Right cardiac atrium (tissue), 5 donors: Measurements from ENCODE around the gene TMBIM6. TPM values are rescaled to one million over a fixed set of nuclear protein-coding genes. Genes with fewer than 3 reads are reported as not detected.

Source experiments
- ATAC-seq, 2 donors: fragments of 200-7000 bp; cut with Tn5 transposase; one replicate each; pipeline versions ENCODE4 v1.8.0 to v1.9.1; 2020; ENCODE audit warnings: moderate library complexity in 2 of 2, mild to moderate bottlenecking in 1 of 2
- DNase-seq, 3 donors: peaks; one replicate each; pipeline ENCODE4 v3.0.0-alpha.2; 2020
- H3K27ac ChIP-seq: one replicate; pipeline ENCODE4 v1.5.1; 2013; ENCODE audit warnings: mild to moderate bottlenecking, low read length, control low read depth, moderate library complexity
- H3K27me3 ChIP-seq: one replicate; pipeline ENCODE4 v1.6.1; 2013; ENCODE audit not compliant: control insufficient read depth, insufficient read depth
- H3K4me1 ChIP-seq: one replicate; pipeline ENCODE4 v1.6.1; 2013; ENCODE audit warnings: low read length; ENCODE audit not compliant: control insufficient read depth, insufficient read depth
- H3K4me3 ChIP-seq: one replicate; pipeline ENCODE4 v1.5.1; 2013; ENCODE audit warnings: low read length, control low read depth
- H3K9me3 ChIP-seq: one replicate; pipeline ENCODE4 v1.6.1; 2013; ENCODE audit warnings: low read length; ENCODE audit not compliant: control insufficient read depth
- WGBS: extraction: QIAGEN DNeasy Blood & Tissue Kit; methylation state at CpG from one replicate; pipeline ENCODE4 v1.1.7; 2013; 5-methylcytosine and 5-hydroxymethylcytosine counted together
- intact Hi-C, 4 donors: fragments of 100-400 bp; cut with DNase I; formaldehyde crosslinking; loops; one replicate each; pipeline versions ENCODE4 v1.11.0 to v1.14.0; 2022 to 2023
- polyA plus RNA-seq: library from polyadenylated mRNA; stranded (reverse); fragments of 200-250 nt; gene quantifications from one replicate; pipeline ENCODE4 v1.2.3, GENCODE V29; 2013
- total RNA-seq, 4 donors: library from RNA; stranded (reverse); fragmentation: NEBNext Ultra II Directional; extraction: Animal tissue kit (Norgen Biotek cat#: 25700); gene quantifications; one replicate each; pipeline ENCODE4 v1.2.1, GENCODE V29; 2021
- donor health status: healthy with polysubstance abuse.
- donor health status: DM: no; HTN: yes; CAD: no.
- donor health status: DM: no; HTN: no; CAD: no.
- donor health status: DM: no; HTN: yes; CAD: no; lungs with severe emphysema.
- donor health status: DM: yes; HTN: yes; CAD: no.

The TMBIM6 gene
- total and polyA plus RNA-seq, 5 donors: 159 to 254 (median 243) TPM

DNA sequence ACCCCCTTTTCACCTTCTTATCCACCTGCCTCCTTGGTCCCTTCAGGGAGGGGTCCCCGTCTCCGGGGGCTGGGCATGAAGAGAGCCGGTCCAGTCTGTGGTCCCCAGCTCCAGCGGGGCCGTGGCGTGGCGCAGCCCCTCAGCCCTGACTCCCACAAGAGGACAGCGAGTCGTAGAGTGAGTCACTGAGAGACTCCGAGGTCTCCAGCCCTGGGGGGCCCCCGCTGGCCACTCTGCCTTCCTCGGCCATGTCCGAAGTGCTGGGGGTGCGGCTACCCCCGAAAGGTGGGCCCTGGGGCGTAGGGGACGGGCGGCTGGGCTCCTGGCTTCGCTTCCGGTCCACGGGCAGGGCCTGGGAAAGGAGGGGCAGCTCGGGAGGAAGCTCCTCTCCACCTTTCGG, 50.3 kb downstream of the TMBIM6 start:
- Histone ChIP-seq H3K4me3 (no peak overlapping the region), H3K9me3 (no peaks in the 10 kb centered on the region), H3K4me1 (no peaks in the 10 kb centered on the region), H3K27ac (no peak overlapping the region), H3K27me3 (no peaks in the 10 kb centered on the region)
- WGBS: 90% methylated on average over 23 of the region's 23 CpGs
- intact Hi-C loops: no loop called here
- DNase-seq (no peak), ATAC-seq (peak in 1 of 2 donors; percentile 15)

DNA sequence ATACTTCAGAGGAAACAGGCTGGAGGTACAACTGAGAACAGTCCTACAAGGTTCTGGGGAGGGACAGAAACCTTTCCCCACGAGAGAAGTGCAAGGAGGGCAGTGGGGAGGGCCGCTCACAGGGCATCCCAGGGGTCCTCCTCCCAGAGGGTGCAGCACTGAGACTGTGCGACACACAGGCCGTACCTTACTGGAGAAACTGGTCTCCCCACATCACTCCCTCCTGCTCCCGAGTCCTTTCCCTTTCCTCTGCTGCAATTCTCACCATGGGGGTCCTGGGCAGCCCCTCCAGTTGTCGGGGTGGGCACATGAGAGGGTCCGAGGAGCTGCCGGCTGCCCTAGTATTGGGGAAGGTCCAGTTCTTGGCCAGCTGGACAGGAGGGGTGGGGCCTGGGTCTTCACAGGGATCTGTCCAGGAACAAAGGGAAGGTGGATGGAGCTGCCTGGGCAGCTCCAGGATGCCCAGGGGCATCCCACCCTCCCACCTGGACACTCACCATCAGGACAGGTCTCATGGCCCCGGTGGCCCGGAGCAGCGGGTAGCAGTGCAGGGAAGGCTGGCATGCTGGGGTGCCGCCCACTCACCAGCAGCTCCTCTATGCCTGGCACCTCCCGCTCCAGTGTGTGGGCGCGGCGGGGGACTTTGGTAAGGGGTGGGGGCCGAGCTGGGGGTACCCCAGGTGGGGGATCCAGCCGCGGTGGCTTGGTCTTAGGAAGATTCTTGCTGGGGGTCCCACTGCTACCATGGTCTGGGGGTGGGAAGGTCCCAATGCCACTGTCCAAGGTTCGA, 51.0 kb downstream of the TMBIM6 start:
- intact Hi-C loops: no loop called here
- no peak overlapping the region for H3K27ac ChIP-seq
- 90% methylated on average over 20 of the region's 20 CpGs for WGBS
- H3K4me3 ChIP-seq: no peak overlapping the region
- peak in 1 of 3 donors; percentile 57 for DNase-seq
- H3K27me3 ChIP-seq: no peaks in the 10 kb centered on the region
- no peaks in the 10 kb centered on the region for H3K4me1 ChIP-seq
- no peak for ATAC-seq
- no peaks in the 10 kb centered on the region for H3K9me3 ChIP-seq

GRCh38 chr12:49792976-49793580, 51.7 kb downstream of the TMBIM6 start:
- no peaks in the 10 kb centered on the region for H3K9me3 ChIP-seq
- DNase-seq (no peak), ATAC-seq (peak in 1 of 2 donors; percentile 8)
- H3K4me3 ChIP-seq: no peak overlapping the region
- no peaks in the 10 kb centered on the region for H3K27me3 ChIP-seq
- no peak overlapping the region for H3K27ac ChIP-seq
- H3K4me1 ChIP-seq: no peaks in the 10 kb centered on the region
- intact Hi-C loops: no loop called here
- WGBS: 83% methylated on average over 11 of the region's 11 CpGs

DNA sequence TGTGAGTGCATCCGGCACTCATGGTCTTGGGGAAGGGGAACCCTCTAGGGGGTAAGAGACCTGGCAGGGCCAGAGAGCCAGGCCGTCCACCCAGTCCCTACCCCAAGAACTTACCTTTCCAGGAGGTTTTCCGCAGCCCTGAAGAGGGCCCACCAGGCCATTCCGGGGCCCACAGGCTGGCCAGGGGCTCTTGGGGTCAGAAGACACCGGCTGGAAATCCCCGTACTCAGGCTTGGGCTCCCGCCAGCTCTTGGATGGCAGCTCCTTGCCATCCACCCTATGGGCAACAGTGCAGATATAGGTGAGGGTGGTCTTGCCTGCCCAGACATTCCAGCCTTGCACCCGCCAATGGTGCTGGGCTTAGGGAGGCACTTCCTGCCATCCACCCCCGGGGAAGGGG, 52.3 kb downstream of the TMBIM6 start:
- Histone ChIP-seq H3K27me3 (no peaks in the 10 kb centered on the region), H3K9me3 (no peaks in the 10 kb centered on the region), H3K4me3 (no peak overlapping the region), H3K27ac (no peak overlapping the region), H3K4me1 (no peaks in the 10 kb centered on the region)
- intact Hi-C loops: no loop called here
- WGBS: 89% methylated on average over 9 of the region's 9 CpGs
- DNase-seq (no peak), ATAC-seq (no peak)

GRCh38 chr12:49794021-49794420, 52.7 kb downstream of the TMBIM6 start:
- H3K27me3 ChIP-seq: no peaks in the 10 kb centered on the region
- WGBS: 91% methylated on average over 5 of the region's 5 CpGs
- no peak overlapping the region for H3K4me3 ChIP-seq
- ATAC-seq (no peak), DNase-seq (no peak)
- H3K4me1 ChIP-seq: no peaks in the 10 kb centered on the region
- H3K9me3 ChIP-seq: no peaks in the 10 kb centered on the region
- no peak overlapping the region for H3K27ac ChIP-seq
- intact Hi-C loops: no loop called here

DNA sequence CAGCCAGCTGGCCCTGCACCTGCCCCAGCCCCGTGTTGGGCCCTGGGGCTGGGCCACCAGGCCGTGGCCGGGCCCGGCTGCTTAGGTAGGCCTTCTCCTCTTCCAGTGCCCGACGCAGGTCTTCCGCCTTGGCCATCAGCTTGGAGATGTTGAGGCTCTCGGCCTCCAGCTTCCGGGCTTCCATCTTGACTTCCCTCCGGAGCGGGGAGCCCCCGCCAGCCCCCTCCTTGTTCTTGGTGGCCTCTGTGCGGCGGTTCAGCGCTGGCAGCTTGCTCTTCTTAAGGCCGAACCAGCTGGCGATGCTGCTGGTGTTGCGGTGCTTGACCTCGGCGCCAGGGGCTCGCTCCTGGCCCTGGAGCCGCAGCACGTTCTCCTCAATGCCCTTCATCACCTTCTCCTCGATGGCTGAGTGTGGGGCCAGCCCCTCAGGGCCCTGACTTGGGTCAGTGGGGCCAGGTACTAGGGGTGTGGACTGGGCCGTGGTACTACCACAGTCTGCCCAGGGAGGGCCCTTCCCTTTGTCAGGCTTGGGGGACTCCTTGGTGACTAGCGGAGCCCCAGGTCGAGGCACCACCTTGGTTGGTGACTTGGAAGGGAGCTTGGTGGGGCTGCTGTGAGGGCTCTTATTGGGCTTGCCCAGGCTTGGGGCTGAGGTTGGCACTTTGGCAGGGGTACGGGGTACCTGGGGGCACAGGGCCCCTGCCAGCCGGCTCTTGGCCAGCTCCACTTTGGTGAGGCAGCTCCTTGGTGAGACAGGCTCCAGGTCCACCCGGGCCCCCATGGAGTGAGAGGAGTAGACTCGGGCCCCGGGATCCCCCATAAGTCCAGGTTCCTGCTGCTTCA, 53.7 kb downstream of the TMBIM6 start:
- Histone ChIP-seq H3K27me3 (no peaks in the 10 kb centered on the region), H3K9me3 (no peaks in the 10 kb centered on the region), H3K27ac (no peak overlapping the region), H3K4me1 (no peaks in the 10 kb centered on the region), H3K4me3 (no peak overlapping the region)
- peak in 1 of 2 donors; percentile 3 for ATAC-seq
- WGBS: 91% methylated on average over 32 of the region's 32 CpGs
- peak in 1 of 3 donors; percentile 55 for DNase-seq
- intact Hi-C loops: no loop called here

DNA sequence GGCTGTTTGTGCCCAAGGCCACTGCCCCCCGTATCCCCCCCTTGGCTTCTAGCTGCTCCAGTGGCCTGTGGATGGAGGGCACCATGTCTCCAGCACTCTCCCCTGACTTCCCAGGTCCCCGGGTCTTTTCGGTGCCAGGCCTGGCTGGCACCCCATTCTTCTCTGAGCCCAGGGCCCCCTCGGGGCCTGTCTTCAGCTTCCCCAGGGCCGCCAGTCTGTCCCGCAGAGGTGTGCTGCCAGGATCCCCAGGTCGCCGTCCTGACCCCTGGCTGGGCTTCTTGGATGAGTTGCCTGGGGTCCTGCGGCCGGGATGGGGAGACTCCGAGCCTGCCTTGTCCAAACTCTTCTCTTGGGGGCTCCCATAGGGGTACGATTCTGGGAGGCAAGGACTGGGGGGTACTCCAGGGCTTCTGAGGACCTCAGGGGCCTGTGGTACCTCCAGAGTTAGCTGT, 54.3 kb downstream of the TMBIM6 start:
- Histone ChIP-seq H3K9me3 (no peaks in the 10 kb centered on the region), H3K27ac (no peak overlapping the region), H3K4me3 (no peak overlapping the region), H3K27me3 (no peaks in the 10 kb centered on the region), H3K4me1 (peaks cover under 1% of the 10 kb centered on the region)
- WGBS: 90% methylated on average over 12 of the region's 12 CpGs
- intact Hi-C loops: no loop called here
- DNase-seq (no peak), ATAC-seq (no peak)

DNA sequence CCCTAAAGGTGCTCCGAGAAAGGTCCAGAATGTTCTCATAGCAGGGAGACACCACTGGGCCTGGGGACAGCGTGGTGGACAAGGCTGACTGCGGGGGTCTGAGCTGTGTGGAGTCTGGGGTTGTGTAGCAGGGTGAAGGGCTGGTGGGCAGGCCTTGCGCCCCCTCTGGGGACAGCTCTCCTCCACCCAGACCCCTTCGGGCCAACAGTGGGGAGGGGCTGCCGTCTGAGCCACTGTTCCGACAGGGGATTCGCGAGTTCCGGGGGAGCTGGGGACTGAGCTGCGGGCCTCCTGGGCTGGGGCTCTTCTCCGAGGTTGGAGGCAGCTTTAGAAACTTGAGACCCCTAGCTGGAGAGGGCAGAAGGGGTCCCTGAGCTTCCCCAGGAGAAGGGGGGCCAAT, 54.8 kb downstream of the TMBIM6 start:
- WGBS: 91% methylated on average over 12 of the region's 12 CpGs

DNA sequence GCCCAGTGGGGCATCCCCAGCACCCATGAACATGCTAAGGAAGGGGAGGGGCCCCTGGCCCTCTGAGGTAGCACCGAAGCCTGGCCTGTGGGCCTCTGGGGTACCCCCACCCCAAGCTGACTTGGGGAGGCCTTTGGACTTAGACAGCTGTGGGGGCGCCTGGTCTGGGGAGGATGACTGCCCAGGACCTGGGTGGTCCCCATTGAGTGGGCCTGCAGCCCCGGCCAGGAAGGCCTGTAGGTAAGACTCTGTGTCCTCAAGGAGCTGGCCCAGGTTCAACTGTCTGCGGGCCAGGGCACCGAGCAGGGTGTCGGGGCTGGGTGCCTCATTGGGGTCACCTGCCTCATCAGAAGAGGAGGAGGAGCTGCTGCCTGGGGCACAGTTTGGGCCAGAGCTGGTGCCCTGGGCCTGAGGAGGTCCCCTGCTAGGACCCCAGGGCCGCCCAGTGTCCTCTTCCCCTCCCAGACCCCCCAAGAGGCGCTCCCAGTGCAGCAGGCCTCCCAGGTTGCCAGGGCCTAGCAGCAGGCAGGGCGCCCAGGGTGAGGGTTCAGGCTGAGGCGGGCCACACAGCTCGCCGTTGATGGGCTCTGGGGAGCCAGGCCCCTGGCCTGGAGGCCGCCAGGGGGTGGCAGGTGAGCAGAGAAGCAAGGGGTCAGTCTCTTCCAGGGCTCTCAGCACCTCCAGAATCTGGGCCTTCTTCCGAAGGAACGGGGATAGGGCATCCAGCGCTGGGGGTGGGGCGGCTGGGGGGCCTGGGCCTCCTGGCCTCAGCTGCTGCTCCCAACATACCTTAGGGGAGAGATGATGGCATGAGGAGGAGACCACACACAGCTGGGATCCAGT, 55.5 kb downstream of the TMBIM6 start:
- no peak for DNase-seq
- peaks cover 5% of the 10 kb centered on the region for H3K4me1 ChIP-seq
- intact Hi-C loops: no loop called here
- ATAC-seq: no peak
- H3K4me3 ChIP-seq: no peak overlapping the region
- no peaks in the 10 kb centered on the region for H3K27me3 ChIP-seq
- H3K9me3 ChIP-seq: no peaks in the 10 kb centered on the region
- no peak overlapping the region for H3K27ac ChIP-seq
- 89% methylated on average over 17 of the region's 17 CpGs for WGBS

More for the DNA sequence above, 54.8 kb downstream of the TMBIM6 start:
- H3K9me3 ChIP-seq: no peaks in the 10 kb centered on the region
- H3K4me3 ChIP-seq: no peak overlapping the region
- intact Hi-C loops: no loop called here
- H3K27ac ChIP-seq: no peak overlapping the region
- H3K4me1 ChIP-seq: peaks cover 5% of the 10 kb centered on the region
- ATAC-seq: peak in 1 of 2 donors; percentile 1
- no peak for DNase-seq
- no peaks in the 10 kb centered on the region for H3K27me3 ChIP-seq

DNA sequence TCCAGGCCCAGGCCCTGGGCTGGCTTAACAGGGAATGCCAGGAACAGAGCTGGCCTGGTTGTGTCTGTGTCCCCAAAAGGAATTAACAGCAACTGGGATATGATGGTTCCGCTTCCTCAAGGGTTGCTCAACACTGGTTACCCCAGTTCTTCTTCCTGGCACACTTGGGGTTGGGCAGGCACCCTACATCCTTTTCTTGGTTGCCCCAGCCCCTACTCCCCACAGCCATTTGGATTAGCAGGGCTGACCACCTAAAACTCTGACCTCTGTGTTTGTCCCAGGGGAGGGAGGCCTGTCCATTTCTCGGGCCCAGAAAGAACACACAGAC, 56.1 kb downstream of the TMBIM6 start:
- peaks cover 5% of the 10 kb centered on the region for H3K4me1 ChIP-seq
- no peaks in the 10 kb centered on the region for H3K27me3 ChIP-seq
- 69% methylated on average over 2 of the region's 2 CpGs for WGBS
- ATAC-seq: no peak
- DNase-seq: no peak
- H3K4me3 ChIP-seq: no peak overlapping the region
- H3K9me3 ChIP-seq: no peaks in the 10 kb centered on the region
- intact Hi-C loops: no loop called here
- no peak overlapping the region for H3K27ac ChIP-seq
